Measurements from ENCODE around the gene ARHGAP24. TPM values are rescaled to one million over a fixed set of nuclear protein-coding genes. Genes with fewer than 3 reads are reported as not detected.

Gene ARHGAP24
- 42.5 and 53.0 TPM in 2 replicates for total RNA-seq

GRCh38 chr4:85474818-85475630 is at the start of gene ARHGAP24:
ARHGAP24 (plus strand) TSS chr4:85475150.

All from aortic smooth muscle cell (primary cell).